GM20000 (cell line): ENCODE data around the gene TOE1.
"Not testable (repeated sequence)": the region's sequence is repeated elsewhere in the genome, so short reads cannot be mapped to it uniquely, and the experiment has no call there.

Source experiments
- DNase-seq: peaks from one replicate; pipeline ENCODE4 v3.0.0; 2012; ENCODE audit warnings: low spot score
- TF ChIP-seq, protein P1 (sequence below): IDR thresholded peaks from 2 replicates; pipeline ENCODE4 v1.5.1; 2012; ENCODE audit warnings: mild to moderate bottlenecking, control low read depth; ENCODE audit errors: extremely low read depth, missing control alignments

The TOE1 gene

DNA sequence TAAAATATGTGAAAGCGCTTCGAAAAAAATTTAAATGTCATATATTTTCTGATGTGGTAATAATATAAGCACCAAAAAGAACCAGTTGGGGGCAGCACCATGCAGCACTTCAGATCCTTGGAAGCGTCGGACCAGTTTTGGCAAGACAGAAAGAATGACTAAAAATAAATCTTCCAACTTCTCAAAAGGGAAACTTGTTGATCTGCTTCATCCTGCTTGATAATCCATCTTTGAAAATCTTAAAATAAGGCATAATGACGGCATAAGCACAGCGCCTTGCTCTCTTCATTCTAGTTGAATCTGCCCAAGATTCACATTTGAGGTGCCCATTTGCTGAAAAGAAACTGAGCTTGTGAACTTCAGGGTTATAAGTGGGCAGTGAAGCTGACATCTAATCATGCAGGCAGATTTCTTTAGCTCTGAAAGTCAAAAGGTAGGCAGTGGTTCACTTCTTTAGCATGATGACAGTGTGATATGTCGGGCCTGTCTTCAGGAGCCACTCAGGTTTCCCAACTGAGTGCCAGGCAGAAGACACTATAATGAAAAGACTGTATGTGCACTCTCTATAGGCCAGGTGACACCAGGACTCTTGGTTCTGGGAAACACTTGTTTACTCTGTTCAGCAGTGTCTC, 20.0 kb downstream of the TOE1 start:
- no peak for DNase-seq
- TF ChIP-seq, protein P1, sequence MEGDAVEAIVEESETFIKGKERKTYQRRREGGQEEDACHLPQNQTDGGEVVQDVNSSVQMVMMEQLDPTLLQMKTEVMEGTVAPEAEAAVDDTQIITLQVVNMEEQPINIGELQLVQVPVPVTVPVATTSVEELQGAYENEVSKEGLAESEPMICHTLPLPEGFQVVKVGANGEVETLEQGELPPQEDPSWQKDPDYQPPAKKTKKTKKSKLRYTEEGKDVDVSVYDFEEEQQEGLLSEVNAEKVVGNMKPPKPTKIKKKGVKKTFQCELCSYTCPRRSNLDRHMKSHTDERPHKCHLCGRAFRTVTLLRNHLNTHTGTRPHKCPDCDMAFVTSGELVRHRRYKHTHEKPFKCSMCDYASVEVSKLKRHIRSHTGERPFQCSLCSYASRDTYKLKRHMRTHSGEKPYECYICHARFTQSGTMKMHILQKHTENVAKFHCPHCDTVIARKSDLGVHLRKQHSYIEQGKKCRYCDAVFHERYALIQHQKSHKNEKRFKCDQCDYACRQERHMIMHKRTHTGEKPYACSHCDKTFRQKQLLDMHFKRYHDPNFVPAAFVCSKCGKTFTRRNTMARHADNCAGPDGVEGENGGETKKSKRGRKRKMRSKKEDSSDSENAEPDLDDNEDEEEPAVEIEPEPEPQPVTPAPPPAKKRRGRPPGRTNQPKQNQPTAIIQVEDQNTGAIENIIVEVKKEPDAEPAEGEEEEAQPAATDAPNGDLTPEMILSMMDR: peak; percentile 21

GRCh38 chr1:45360981-45361380, 21.0 kb downstream of the TOE1 start:
- DNase-seq: not testable (repeated sequence)

- TF ChIP-seq, protein P1: no peak
- DNase-seq: no peak
Observed at GRCh38 chr1:45364294-45364693, 24.3 kb downstream of the TOE1 start.

DNA sequence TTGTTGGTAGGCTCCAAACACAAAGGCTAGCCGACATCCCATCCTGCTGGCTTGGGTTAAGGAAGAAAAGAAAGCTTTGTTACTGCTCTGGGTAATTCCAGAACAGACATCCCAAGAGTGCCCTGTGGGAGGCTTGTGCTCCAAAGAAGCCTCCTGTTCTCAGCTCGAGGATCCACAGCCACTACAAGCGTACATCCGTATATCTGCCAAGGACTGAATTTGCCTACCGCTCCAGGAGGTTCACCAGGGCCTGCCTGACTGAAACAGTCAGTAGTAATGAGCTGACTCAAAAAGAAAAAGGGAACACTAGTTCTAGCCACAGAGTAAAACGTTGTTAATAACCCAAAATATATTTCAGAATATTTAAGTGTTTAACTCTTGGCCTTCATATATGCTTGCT, 25.1 kb downstream of the TOE1 start:
- no peak for DNase-seq

GRCh38 chr1:45370575-45370974, 30.6 kb downstream of the TOE1 start:
- peak; percentile 27 for DNase-seq
- TF ChIP-seq, protein P1: no peak

More for the DNA sequence above, 25.1 kb downstream of the TOE1 start:
- TF ChIP-seq, protein P1: no peak

DNA sequence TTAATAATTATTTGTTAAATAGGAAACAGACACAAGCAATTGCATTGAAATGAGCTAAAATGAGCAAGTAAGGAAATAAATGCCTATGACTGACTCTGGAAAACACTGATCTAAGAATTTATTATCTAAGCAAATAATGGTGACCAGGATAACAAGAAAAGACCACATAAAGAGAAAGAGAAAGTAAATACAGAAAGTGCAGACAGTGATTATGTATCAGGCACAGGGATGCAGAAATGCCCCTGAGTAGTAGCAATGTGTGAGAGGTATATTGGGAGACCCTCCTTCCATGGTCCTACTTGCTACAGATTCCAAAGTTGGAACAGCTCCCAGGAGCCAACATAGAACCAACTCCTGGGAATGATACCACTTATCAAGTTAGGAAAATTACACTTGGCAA, 33.6 kb downstream of the TOE1 start:
- TF ChIP-seq, protein P1: no peak
- no peak for DNase-seq

DNA sequence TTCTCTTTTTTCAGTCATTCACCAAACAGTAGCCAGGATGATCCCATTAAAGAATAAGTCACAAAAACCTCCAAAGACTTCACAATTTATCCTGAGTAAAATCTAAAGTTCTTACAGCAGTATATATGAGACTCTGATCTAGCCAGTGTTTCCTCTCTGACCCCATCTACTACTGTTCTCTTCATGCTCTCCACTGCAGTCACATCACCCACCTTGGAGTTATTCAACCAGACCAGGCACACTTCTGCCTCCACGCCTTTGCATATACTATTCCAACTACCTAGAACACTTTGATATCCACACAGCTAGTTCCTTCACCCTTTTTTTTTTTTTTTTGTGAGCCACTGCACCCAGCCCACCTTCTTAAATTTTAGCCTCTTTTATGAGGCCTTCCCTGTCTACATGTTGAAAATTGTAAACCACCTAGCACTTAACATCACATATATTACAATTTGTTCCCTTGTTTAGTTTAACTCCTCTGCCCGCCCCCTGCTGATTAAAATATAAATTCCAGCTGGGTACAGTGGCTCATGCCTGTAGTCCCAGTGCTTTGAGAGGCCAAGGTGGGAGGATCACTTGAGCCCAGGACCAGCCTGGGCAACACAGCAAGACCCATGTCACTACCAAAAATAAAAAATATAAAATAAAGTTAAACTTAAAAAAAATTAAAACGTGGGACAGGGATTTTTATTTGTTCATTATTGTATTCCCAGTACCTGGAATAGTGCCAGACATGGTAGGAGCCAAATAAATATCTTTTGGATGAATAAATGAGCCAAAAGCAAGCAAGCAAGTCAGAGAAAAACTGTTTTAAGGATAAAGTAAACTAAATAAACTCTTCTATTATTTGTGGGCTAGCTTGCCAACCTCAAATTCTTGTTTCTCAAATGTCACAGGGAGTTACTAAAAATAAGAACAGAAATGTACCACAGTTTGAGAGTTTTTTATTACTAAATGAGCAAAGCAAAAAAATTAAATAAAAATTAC, 35.4 kb downstream of the TOE1 start:
- no peak for DNase-seq

More for the DNA sequence above, 35.4 kb downstream of the TOE1 start:
- TF ChIP-seq, protein P1: no peak
